ENCODE measurements around the gene PRMT3.
"Not testable (repeated sequence)": the region's sequence is repeated elsewhere in the genome, so short reads cannot be mapped to it uniquely, and the experiment has no call there.

PRMT3 gene

DNA sequence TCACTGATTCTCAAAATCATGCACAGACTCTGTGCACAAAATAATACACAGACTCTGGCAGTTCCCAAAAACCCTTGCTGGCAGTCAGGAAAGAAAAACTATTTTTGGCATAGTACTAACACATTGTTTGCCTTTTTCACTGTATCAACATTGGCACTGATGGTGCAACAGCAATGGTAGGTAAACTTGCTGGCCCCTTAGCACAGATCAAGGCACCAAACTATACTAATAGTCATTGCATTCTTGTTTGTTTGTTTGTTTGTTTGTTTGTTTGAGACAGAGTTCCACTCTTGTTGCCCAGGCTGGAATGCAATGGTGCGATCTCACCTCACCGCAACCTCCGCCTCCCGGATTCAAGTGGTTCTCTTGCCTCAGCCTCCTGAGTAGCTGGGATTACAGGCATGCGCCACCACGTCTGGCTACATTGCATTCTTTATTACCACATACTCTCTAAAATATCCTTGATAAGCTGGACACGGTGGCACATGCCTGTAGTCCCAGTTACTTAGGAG lies 130.9 kb downstream of the PRMT3 start:
- no peak for DNase-seq (ENCODE audit: low read depth)

GRCh38 chr11:20522536-20522935 lies 135.0 kb downstream of the PRMT3 start:
- no peak for DNase-seq (ENCODE audit: low read depth)

GRCh38 chr11:20529757-20530156 lies 142.2 kb downstream of the PRMT3 start:
- no peak for DNase-seq (ENCODE audit: low read depth)

DNA sequence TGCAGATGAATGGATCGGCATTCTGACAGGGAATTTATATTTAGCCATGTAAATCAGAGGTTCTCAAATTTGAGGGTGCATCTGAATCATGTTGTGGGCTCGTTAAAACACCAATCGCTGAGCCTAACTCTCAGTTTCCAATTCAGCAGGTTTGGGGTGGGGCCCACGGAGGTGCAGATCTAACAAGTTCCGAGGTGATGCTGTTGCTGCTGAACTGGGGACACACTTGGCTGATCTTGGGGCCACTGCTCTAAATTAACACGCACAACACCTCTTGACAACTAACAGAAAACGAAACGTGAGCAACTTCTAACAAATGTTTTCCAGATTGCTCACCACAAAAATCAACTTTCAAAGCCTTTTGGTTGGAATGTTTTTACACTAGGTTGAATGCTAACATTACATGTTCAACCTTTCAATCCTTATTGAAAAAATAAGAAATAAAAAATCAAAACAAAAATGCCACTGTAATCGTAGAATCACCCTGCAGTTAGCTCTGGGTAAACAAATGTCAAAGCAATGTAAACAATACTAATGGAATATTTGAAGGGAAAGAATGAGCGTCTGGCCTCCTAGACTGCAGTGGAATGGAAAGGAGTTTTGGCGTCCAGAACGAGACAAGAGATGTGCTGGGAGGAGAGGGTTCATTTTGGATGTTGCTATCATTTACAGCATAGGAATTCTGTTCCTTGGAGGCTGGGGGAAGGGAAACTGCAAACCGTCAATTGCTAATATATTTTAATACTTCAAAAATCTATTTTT lies 143.6 kb downstream of the PRMT3 start:
- no peak for DNase-seq (ENCODE audit: low read depth)

DNA sequence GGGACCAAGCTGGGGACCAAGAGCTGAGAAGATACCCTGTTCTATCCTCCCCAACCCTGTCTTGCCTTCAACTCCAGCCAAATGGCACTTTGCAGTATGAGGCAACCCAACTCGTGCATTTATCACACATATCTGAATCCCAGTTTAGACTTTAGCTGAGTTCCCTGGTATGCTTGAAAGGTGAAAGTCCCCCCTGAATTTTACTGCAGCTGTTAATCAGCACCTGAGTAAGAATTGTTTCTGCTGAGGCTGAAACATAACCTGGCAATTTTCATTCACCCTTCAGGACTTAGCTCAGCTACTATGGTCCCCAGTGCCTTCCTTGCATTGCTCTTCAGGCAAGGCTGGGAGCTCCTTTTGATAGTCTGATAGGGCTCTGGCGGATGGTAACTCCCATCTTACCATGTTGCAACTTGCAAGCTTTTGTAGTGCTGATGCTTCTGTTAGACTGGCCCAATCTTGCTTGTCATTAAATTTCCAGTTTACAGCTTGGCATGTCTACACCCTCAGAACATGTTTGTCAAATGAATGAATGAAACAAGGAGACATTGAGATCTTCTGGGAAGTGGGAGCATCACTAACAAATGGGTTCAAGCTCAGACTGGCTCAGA lies 147.9 kb downstream of the PRMT3 start:
- no peak for DNase-seq (ENCODE audit: low read depth)

DNA sequence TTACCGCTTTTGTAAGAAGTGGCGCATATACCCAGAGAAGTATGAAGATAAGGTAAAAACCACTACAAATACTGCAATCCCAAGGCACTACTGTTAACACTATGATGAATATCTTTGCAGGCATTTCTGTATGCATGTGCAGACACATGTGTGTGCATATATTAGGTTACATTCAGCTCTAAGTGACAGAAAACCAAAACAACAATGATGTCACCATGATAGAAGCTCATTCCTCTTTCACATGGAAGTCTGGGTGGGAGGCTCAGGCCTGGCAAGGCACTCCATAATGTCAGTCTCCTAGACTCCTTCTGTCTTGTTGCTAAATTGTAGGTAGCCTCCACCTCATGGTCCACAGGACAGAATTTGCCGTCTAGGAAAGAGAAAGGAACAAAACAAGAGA lies 148.8 kb downstream of the PRMT3 start:
- DNase-seq (ENCODE audit: low read depth): no peak

GRCh38 chr11:20536784-20537183 lies 149.3 kb downstream of the PRMT3 start:
- DNase-seq (ENCODE audit: low read depth): no peak

- DNase-seq (ENCODE audit: low read depth): no peak
Measured at GRCh38 chr11:20541503-20541902, 154.0 kb downstream of the PRMT3 start.

DNA sequence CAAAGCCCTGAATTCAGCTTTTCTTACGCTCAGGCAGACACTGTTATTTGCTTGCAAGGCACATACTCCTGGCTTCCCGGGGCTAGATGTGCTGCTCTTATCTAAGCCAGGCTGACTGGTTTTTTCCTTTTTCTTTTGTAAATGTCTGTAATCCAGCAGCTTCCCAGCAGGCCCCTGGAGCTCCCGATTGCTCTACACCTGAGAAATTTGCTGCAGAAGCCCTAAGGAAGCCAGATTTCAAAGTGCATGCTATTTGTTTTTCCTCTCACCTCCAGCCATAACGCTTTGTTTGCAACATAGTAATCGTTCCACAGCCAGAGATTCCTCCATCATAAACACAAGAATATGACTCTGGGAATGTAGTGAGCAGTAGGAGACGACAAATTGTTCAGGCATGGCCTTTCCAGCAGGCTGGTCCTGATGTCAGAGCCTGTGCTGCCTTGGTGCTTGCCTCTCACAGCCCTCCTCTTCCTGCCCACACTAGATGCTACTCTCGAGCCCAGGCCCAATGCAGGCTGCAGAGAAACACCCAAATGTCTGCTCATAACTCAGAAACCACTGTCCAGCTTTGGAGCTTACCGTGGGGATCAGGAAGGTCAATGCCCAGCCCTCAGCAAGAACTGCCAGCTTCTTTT lies 157.2 kb downstream of the PRMT3 start:
- no peak for DNase-seq (ENCODE audit: low read depth)

DNA sequence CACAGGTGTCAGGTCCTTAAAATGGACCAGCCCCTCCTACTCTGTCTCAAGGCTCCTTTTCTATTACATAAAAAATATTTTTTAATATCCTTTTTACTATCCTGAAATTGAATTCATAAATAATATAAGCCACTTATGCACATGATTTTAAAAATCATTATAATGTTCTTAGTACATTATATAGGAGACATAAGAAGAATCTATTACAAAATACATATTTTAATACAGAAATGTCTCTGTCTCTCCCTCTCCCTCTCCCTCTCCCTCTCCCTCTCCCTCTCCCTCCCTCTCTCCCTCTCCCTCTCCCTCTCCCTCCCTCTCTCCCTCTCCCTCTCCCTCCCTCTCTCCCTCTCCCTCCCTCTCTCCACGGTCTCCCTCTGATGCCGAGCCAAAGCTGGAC lies 159.9 kb downstream of the PRMT3 start:
- no peak for DNase-seq (ENCODE audit: low read depth)

DNA sequence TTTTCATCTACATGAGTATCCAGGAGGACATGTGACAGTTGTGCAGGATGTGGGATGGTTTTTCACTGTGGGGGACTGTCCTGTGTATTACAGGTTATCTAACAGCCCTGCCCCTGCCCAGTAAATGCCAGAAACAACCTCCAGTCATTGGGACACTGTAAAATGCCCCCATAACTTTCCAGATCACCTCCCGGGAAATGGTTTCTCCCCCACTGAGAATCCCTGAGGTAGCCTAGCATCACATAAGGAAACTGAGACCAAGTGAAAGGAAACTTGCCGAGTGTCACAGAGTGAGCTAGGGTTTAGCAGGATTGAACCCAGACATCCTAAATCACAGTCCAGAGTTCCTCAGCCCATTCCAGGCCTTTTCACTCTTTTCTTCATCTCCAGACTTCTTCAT lies 163.6 kb downstream of the PRMT3 start:
- DNase-seq (ENCODE audit: low read depth): no peak

DNA sequence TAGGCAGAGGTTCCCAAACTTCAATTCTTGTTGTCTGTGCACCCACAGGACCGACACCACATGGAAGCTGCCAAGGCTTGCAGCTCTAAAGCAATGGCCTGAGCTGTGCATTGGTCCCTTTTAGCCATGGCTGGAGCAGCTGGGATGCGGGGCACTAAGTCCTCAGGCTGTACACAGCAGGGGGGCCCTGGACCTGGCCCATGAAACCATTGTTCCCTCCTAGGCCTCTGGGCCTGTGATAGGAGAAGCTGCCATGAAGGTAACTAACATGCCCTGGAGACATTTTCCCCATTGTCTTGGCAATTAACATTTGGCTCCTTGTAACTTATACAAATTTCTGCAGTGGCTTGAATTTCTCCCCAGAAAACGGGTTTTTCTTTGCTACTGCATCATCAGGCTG lies 168.3 kb downstream of the PRMT3 start:
- no peak for DNase-seq (ENCODE audit: low read depth)

DNA sequence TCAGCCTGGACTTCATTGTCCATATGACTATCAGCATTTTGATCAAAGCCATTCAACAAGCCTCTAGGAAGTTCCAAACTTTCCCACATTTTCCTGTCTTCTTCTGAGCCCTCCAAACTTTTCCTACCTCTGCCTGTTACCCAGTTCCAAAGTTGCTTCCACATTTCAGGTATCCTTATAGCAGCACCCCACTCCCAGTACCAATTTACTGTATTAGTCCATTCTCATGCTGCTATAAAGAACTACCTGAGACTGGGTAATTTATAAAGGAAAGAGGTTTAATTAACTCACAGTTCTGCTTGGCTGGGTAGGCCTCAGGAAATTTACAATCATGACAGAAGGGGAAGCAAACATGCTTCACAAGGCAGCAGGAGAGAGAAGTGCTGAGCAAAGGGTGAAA lies 168.9 kb downstream of the PRMT3 start:
- DNase-seq (ENCODE audit: low read depth): not testable (repeated sequence)

DNA sequence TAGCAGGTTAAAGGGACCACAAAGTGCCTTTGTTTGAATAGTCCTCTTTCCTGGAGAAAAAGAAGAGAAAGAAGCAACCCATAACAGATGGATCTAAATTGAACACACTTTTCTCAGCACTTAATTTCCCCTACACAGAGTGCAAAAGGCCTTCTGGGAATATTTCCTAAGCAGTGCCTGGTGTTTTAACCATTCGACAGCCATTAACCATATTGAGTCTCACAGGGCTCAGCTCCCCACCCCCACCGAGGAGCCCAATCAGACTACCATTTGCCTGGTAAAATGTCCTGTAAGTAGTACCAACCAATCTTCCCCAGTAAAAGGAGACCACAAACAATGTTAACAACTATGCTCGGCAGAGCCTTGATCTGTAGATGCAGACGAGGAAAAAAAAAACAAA lies 171.2 kb downstream of the PRMT3 start:
- no peak for DNase-seq (ENCODE audit: low read depth)
